Uterus (tissue), 4 donors: ENCODE measurements around the gene DNAH6. TPM values are rescaled to one million over a fixed set of nuclear protein-coding genes. Genes with fewer than 3 reads are reported as not detected.

Experiments
- DNase-seq, 2 donors: peaks; one replicate each; pipeline ENCODE4 v3.0.0-alpha.2; 2019 to 2020
- H3K27ac ChIP-seq, 2 donors: fragments of 200-600 bp; sonication (generic); 1 replicate in 1 of 2; 2 replicates in 1 of 2; pipeline ENCODE4 v1.5.1; 2016 to 2018
- H3K27me3 ChIP-seq, 2 donors: fragments of 200-600 bp; sonication (generic); one replicate each; pipeline ENCODE4 v1.5.1; 2018 to 2019; ENCODE audit warnings: control low read depth in 1 of 2
- H3K36me3 ChIP-seq, 2 donors: fragments of 200-600 bp; sonication (generic); one replicate each; pipeline ENCODE4 v1.5.1; 2019; ENCODE audit warnings: control low read depth in 1 of 2
- H3K4me1 ChIP-seq, 2 donors: fragments of 200-600 bp; sonication (generic); one replicate each; pipeline ENCODE4 v1.5.1; 2018 to 2019; ENCODE audit warnings: control low read depth in 1 of 2
- H3K4me3 ChIP-seq, 2 donors: fragments of 200-600 bp; sonication (generic); 1 replicate in 1 of 2; 2 replicates in 1 of 2; pipeline ENCODE4 v1.5.1; 2018 to 2019; ENCODE audit warnings: mild to moderate bottlenecking in 1 of 2
- H3K9me3 ChIP-seq, 2 donors: fragments of 200-600 bp; sonication (generic); one replicate each; pipeline ENCODE4 v1.5.1; 2019; ENCODE audit warnings: control low read depth in 1 of 2
- CTCF ChIP-seq, 4 experiments: fragments of 200-600 bp in 2 of 4; fragments of 450-650 bp in 2 of 4; sonication (generic) in 2 of 4; IDR thresholded peaks; one replicate each; pipeline ENCODE4 v1.5.1; 2016 to 2019; ENCODE audit warnings: antibody characterized with exemption in 4 of 4, mild to moderate bottlenecking in 2 of 4, moderate library complexity in 1 of 4
- POLR2A ChIP-seq, 2 donors: fragments of 450-650 bp; IDR thresholded peaks; one replicate each; pipeline ENCODE4 v1.6.1; 2016; ENCODE audit warnings: antibody characterized with exemption in 2 of 2, mild to moderate bottlenecking in 1 of 2, moderate library complexity in 1 of 2
- intact Hi-C: fragments of 100-400 bp; cut with DNase I; formaldehyde crosslinking; loops from one replicate; pipeline ENCODE4 v1.15.1; 2023; ENCODE audit warnings: low total_unique reads
- total RNA-seq, 4 donors: library from RNA; depleted of rRNA in 3 of 4; stranded (reverse); fragments of >200 nt in 3 of 4; gene quantifications; one replicate each; pipeline versions ENCODE4 v1.1.0 to v1.2.4, GENCODE V29; 2014 to 2023
- donor health status: DM: yes; HTN: yes; CAD: no.

DNAH6 gene
- total RNA-seq, 4 donors from 2014 or later, result 1.0 to 8.4 (median 2.7) TPM

DNA sequence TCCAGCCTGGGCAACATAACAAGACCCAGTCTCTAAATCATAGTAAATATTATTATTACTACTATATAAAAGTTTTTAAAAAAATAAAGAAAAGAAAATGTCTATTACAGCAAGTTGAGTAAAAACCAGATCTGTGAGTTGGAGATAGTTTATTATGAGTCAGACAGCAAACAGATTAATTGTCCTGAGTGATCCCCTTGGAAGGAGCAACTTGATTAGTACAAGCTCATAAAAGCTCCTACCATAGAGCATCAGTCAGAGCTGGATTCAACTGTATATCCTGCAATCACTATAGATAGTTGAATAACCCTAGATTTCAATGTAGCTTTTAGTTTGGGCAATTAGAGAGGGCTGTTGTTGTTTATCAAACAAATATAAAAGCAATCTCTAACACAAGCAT, 280.5 kb downstream of the DNAH6 start:
- intact Hi-C loops, result no loop called here
- Histone ChIP-seq H3K27me3 (no peaks in the 10 kb centered on the region), H3K27ac (no peak overlapping the region), H3K4me3 (no peak overlapping the region), H3K9me3 (no peaks in the 10 kb centered on the region), H3K4me1 (no peaks in the 10 kb centered on the region), H3K36me3 (no peaks in the 10 kb centered on the region)
- TF ChIP-seq POLR2A (IDR thresholded peaks at IDR 0.05), result no peak
- no peak for TF ChIP-seq CTCF (IDR thresholded peaks at IDR 0.05)
- no peak for DNase-seq

DNA sequence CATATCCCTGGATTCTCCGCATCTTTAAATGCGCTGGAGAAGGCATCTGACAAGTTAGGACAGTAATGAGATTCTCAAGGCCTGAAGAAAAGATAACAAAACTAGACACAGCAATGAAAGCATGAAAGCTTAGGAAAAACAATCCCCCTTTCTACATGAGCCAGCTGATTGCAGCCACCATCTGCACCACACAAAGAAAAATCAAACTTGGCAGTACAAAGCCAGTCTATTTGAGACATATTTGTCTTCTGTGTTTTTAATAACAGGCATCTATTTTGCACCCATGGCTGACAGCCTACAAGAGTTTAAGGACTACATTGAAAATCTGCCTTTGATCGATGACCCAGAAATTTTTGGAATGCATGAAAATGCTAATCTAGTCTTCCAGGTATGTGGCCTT, 281.0 kb downstream of the DNAH6 start:
- H3K4me3 ChIP-seq, result no peak overlapping the region
- intact Hi-C loops, result no loop called here
- H3K36me3 ChIP-seq, result no peaks in the 10 kb centered on the region
- no peak for DNase-seq
- H3K27me3 ChIP-seq, result no peaks in the 10 kb centered on the region
- no peaks in the 10 kb centered on the region for H3K9me3 ChIP-seq
- no peaks in the 10 kb centered on the region for H3K4me1 ChIP-seq
- TF ChIP-seq POLR2A (IDR thresholded peaks at IDR 0.05), result no peak
- no peak for TF ChIP-seq CTCF (IDR thresholded peaks at IDR 0.05)
- H3K27ac ChIP-seq, result no peak overlapping the region

DNA sequence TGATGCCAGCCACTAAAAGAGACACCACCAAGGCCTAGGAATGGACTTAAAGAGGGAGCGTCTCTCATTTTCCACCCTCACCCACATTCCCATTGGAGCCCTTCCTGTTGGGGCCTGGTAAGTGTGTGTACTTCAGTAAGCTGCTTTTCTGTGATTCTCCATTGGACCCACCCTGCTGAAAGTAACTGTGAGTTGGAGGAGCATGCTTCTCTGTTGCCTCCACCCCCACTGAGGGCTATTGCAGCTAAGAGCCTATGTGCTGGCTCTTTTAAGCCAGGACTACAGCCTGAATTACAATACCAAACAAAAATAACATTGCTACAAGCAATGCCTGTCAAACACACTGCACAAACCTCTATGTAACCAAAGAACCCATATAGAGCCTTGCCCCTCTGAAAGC, 283.5 kb downstream of the DNAH6 start:
- no peaks in the 10 kb centered on the region for H3K4me1 ChIP-seq
- TF ChIP-seq POLR2A (IDR thresholded peaks at IDR 0.05) (no peak), CTCF (IDR thresholded peaks at IDR 0.05) (no peak)
- H3K4me3 ChIP-seq, result no peak overlapping the region
- H3K27me3 ChIP-seq, result no peaks in the 10 kb centered on the region
- no peak overlapping the region for H3K27ac ChIP-seq
- no peaks in the 10 kb centered on the region for H3K36me3 ChIP-seq
- intact Hi-C loops, result no loop called here
- H3K9me3 ChIP-seq, result no peaks in the 10 kb centered on the region
- no peak for DNase-seq

DNA sequence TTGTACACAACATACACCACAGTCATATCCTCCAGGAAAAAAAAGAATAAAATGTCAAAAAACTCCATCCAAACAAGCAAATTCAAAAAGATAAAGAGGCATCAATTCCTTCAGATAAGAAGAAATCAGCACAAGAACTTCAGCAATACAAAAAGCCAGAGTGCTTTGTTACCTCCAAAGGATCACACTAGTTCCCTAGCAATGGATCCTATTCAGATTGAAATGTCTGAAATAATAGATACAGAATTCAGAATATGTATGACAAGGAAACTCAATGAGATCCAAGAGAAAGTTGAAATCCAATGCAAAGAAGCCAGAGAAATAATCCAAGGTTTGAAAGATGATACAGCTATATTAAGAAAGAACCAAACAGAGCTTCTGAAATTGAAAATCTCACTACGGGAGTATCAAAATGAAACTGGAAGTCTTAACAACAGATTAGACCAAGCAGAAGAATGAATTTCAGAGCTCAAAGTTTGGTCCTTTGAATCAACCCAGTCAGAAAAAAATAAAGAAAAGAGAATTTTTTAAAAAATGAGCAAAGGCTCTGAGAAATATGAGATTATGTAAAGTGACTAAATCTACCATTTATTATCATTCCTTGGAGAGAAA, 284.0 kb downstream of the DNAH6 start:
- Histone ChIP-seq H3K4me1 (no peaks in the 10 kb centered on the region), H3K27me3 (no peaks in the 10 kb centered on the region), H3K4me3 (no peak overlapping the region), H3K9me3 (no peaks in the 10 kb centered on the region), H3K27ac (no peak overlapping the region), H3K36me3 (no peaks in the 10 kb centered on the region)
- TF ChIP-seq POLR2A (IDR thresholded peaks at IDR 0.05) (no peak), CTCF (IDR thresholded peaks at IDR 0.05) (no peak)
- no peak for DNase-seq
- intact Hi-C loops, result no loop called here

DNA sequence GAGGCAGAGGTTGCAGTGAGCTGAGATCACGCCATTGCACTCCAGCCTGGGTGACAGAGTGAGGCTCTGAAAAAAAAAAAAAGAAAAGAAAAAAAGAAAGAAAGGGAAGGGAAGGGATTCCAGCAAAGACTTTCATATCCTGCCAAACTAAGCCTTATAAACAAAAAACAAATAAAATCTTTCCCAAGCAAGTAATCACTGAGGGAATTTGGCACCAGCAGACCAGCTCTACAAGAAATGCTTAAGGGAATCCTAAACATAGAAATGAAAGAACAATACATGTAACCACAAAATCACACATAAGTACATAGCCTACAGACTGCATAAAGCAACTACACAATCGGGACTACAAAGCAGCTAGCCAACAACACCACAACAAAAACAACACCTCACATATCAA, 285.5 kb downstream of the DNAH6 start:
- H3K9me3 ChIP-seq, result no peaks in the 10 kb centered on the region
- H3K4me1 ChIP-seq, result no peaks in the 10 kb centered on the region
- no peak overlapping the region for H3K27ac ChIP-seq
- intact Hi-C loops, result no loop called here
- no peak overlapping the region for H3K4me3 ChIP-seq
- no peaks in the 10 kb centered on the region for H3K27me3 ChIP-seq
- no peak for TF ChIP-seq CTCF (IDR thresholded peaks at IDR 0.05)
- TF ChIP-seq POLR2A (IDR thresholded peaks at IDR 0.05), result no peak
- DNase-seq, result no peak
- no peaks in the 10 kb centered on the region for H3K36me3 ChIP-seq
